GM18870 (cell line): Measurements from ENCODE around the gene GJA10.

Experiments
- ATAC-seq: cut with Tn5 transposase; IDR thresholded peaks from one replicate; pipeline ENCODE4 v1.9.1; 2021; ENCODE audit warnings: moderate library complexity; ENCODE audit not compliant: unreplicated experiment

Gene GJA10

GRCh38 chr6:89916136-89916920, 22.1 kb downstream of the GJA10 start:
- no peak for ATAC-seq

GRCh38 chr6:89917216-89917615, 22.9 kb downstream of the GJA10 start:
- no peak for ATAC-seq

GRCh38 chr6:89917801-89918366, 23.6 kb downstream of the GJA10 start:
- no peak for ATAC-seq

- no peak for ATAC-seq
Measured at GRCh38 chr6:89921197-89921596, 26.9 kb downstream of the GJA10 start.

- no peak for ATAC-seq
Measured at GRCh38 chr6:89921691-89922090, 27.4 kb downstream of the GJA10 start.

- ATAC-seq: no peak
Measured at GRCh38 chr6:89924231-89924630, 30.0 kb downstream of the GJA10 start.

GRCh38 chr6:89925826-89926225, 31.6 kb downstream of the GJA10 start:
- no peak for ATAC-seq

- no peak for ATAC-seq
Measured at GRCh38 chr6:89927264-89927663, 33.0 kb downstream of the GJA10 start.

GRCh38 chr6:89927791-89928550, 33.7 kb downstream of the GJA10 start:
- no peak for ATAC-seq

- no peak for ATAC-seq
Measured at GRCh38 chr6:89928604-89929003, 34.3 kb downstream of the GJA10 start.

- no peak for ATAC-seq
Measured at GRCh38 chr6:89930789-89931188, 36.5 kb downstream of the GJA10 start.

GRCh38 chr6:89932245-89932802, 38.1 kb downstream of the GJA10 start:
- no peak for ATAC-seq

- no peak for ATAC-seq
Measured at GRCh38 chr6:89934685-89935366, 40.6 kb downstream of the GJA10 start.

- ATAC-seq: no peak
Measured at GRCh38 chr6:89936177-89936576, 41.9 kb downstream of the GJA10 start.

GRCh38 chr6:89938014-89938413, 43.7 kb downstream of the GJA10 start:
- no peak for ATAC-seq

GRCh38 chr6:89939144-89939543, 44.9 kb downstream of the GJA10 start:
- ATAC-seq: no peak

GRCh38 chr6:89940225-89941027, 46.2 kb downstream of the GJA10 start:
- ATAC-seq: peak; percentile 88

- no peak for ATAC-seq
Measured at GRCh38 chr6:89941031-89941762, 46.9 kb downstream of the GJA10 start.

- ATAC-seq: no peak
Measured at GRCh38 chr6:89941763-89942497, 47.7 kb downstream of the GJA10 start.
